Activated CD4-positive, alpha-beta T cell treated with anti-CD3 and anti-CD28 coated beads, Interleukin-2, amount 10 ng/mL, durations not matched to agents 7 days and 5 days (primary cell): ENCODE results near the gene RFPL2. TPM values are rescaled to one million over a fixed set of nuclear protein-coding genes. Genes with fewer than 3 reads are reported as not detected.
"Not testable (repeated sequence)": the region's sequence is repeated elsewhere in the genome, so short reads cannot be mapped to it uniquely, and the experiment has no call there.

Experiments used
- CTCF ChIA-PET: fragments of 350-600 bp; sonication (Branson Sonifier 250); formaldehyde crosslinking; loops from one replicate; lab custom pipeline; 2021; ENCODE audit warnings: antibody characterized with exemption; lab: Charles Lee
- POLR2A ChIA-PET: fragments of 350-600 bp; sonication (Branson Sonifier 250); formaldehyde crosslinking; loops from one replicate; lab custom pipeline; 2021; ENCODE audit warnings: antibody characterized with exemption; lab: Charles Lee
- DNase-seq: peaks from one replicate; pipeline ENCODE4 v3.0.0-alpha.2; 2020
- H3K27ac Mint-ChIP-seq: one replicate; pipeline ENCODE4 v1.8.0; 2021; ENCODE audit warnings: mild to moderate bottlenecking, moderate library complexity, mixed read lengths
- H3K27me3 Mint-ChIP-seq: one replicate; pipeline ENCODE4 v1.8.0; 2021; ENCODE audit warnings: mixed read lengths
- H3K36me3 Mint-ChIP-seq: one replicate; pipeline ENCODE4 v1.8.0; 2021; ENCODE audit warnings: low read depth, mixed read lengths
- H3K4me1 Mint-ChIP-seq: one replicate; pipeline ENCODE4 v1.8.0; 2021; ENCODE audit warnings: mixed read lengths
- H3K4me3 Mint-ChIP-seq: one replicate; pipeline ENCODE4 v1.8.0; 2021; ENCODE audit warnings: mild to moderate bottlenecking, moderate library complexity, mixed read lengths
- H3K9me3 Mint-ChIP-seq: one replicate; pipeline ENCODE4 v1.8.0; 2021; ENCODE audit warnings: mixed read lengths
- total RNA-seq, 2 experiments: library from RNA; stranded (reverse); gene quantifications; one replicate each; pipeline ENCODE4 v1.2.3, GENCODE V29; 2021

Gene RFPL2
- total RNA-seq, 2 experiments from 2014 or later = 0.30 TPM; not detected in 1

- POLR2A ChIA-PET = no interaction called here
- CTCF ChIA-PET = no interaction called here
- Mint-ChIP-seq H3K4me3 (no peak overlapping the region), H3K4me1 (no peaks in the 10 kb centered on the region), H3K36me3 (no peaks in the 10 kb centered on the region), H3K9me3 (no peaks in the 10 kb centered on the region), H3K27ac (no peak overlapping the region), H3K27me3 (peaks cover 26% of the 10 kb centered on the region)
- no peak for DNase-seq
These were observed 28.9 kb downstream of the RFPL2 start for GRCh38 chr22:32175683-32176644.

- Mint-ChIP-seq H3K9me3 (no peaks in the 10 kb centered on the region), H3K36me3 (no peaks in the 10 kb centered on the region), H3K27me3 (peaks cover 26% of the 10 kb centered on the region), H3K4me3 (no peak overlapping the region), H3K27ac (no peak overlapping the region), H3K4me1 (no peaks in the 10 kb centered on the region)
- ChIA-PET POLR2A (no interaction called here), CTCF (no interaction called here)
- no peak for DNase-seq
These were observed 29.8 kb downstream of the RFPL2 start for GRCh38 chr22:32175115-32175514.

GRCh38 chr22:32165681-32166080 is 39.2 kb downstream of the RFPL2 start:
- CTCF ChIA-PET = interaction anchor here (0.6 kb wide), 1 partner anchor 311 kb away, joined by 3 read pairs; no protein-coding TSS in a partner anchor
- no peak for DNase-seq
- POLR2A ChIA-PET = no interaction called here
- H3K27me3 Mint-ChIP-seq = peaks cover 21% of the 10 kb centered on the region
- H3K36me3 Mint-ChIP-seq = no peaks in the 10 kb centered on the region
- peaks cover 7% of the 10 kb centered on the region for H3K4me1 Mint-ChIP-seq
- no peak overlapping the region for H3K27ac Mint-ChIP-seq
- no peak overlapping the region for H3K4me3 Mint-ChIP-seq
- H3K9me3 Mint-ChIP-seq = no peaks in the 10 kb centered on the region

DNA sequence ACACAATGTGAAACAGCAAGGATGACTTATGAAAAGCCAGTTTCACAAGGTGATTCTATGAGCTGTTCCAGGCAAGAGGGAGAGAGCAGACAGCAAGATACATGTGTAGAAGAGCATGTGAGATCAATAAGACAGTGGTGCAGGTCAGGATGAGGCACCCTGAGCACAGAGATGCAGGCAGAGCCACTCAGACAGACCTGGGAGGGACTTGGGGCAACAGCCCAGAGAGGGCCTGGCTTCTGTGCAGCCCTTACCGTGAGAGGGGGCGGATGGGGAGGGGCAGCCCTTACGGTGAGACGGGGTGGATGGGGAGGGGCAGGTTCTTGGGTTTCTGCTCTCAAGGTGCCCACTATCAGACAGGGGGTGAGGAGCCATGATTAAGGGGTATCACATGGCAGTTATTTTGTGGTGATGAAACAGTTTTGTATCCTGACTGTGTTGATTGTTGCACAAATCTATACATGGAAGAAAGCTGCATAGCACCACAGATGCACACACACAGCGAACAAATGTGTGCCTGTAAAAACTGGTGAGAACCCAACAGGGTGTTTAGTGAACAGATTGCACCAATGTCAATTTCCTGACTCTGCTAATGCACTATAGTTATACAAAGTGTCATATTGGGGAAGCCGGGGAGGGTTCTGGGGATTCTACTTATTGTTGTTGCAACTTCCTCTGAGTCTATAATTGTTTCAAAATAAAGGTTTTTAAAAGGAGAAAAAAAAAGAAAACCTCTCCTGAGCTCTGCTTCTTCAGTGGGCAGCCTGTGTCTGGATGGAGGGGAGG is 40.6 kb downstream of the RFPL2 start:
- ChIA-PET CTCF (no interaction called here), POLR2A (no interaction called here)
- Mint-ChIP-seq H3K27ac (no peak overlapping the region), H3K27me3 (peaks cover 21% of the 10 kb centered on the region), H3K4me3 (no peak overlapping the region), H3K36me3 (no peaks in the 10 kb centered on the region), H3K9me3 (no peaks in the 10 kb centered on the region), H3K4me1 (peaks cover 7% of the 10 kb centered on the region)
- DNase-seq = no peak

DNA sequence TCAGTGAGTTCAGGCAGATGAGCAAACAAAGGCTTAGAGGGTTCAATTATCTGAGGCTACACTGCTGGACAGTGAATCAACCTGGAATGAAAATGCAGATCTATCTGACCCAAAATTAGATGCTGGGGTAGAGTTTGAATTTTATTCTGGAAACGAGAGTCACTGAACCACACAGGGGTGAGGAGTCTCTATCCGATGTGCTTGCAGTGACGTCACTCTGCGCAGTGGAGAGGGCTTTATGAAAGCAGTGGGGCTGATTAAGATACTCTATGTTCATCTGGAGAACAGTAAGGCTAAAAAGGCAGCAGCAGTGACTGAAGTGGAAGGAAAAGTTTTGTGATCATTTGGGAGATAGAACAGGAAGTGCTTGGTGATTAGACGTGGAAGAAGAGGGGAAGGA is 44.5 kb downstream of the RFPL2 start:
- H3K36me3 Mint-ChIP-seq, POLR2A ChIA-PET, H3K27ac Mint-ChIP-seq, H3K4me3 Mint-ChIP-seq, H3K9me3 Mint-ChIP-seq, CTCF ChIA-PET, DNase-seq, H3K4me1 Mint-ChIP-seq: not testable (repeated sequence)
- peaks cover 24% of the 10 kb centered on the region for H3K27me3 Mint-ChIP-seq

GRCh38 chr22:32158712-32159533 is 46.0 kb downstream of the RFPL2 start, which contains the start of gene C22orf42:
TSS of gene C22orf42 (minus strand) at chr22:32159303. CDS start at chr22:32159215, 88 bp downstream.
- H3K4me1 Mint-ChIP-seq = peaks cover 6% of the 10 kb centered on the region
- peaks cover 25% of the 10 kb centered on the region for H3K27me3 Mint-ChIP-seq
- DNase-seq = no peak
- CTCF ChIA-PET = no interaction called here
- H3K4me3 Mint-ChIP-seq = no peak within 1 kb of the TSS
- POLR2A ChIA-PET = no interaction called here
- H3K27ac Mint-ChIP-seq = no peak within 1 kb of the TSS
- no peaks in the 10 kb centered on the region for H3K9me3 Mint-ChIP-seq
- H3K36me3 Mint-ChIP-seq = no peaks in the 10 kb centered on the region

DNA sequence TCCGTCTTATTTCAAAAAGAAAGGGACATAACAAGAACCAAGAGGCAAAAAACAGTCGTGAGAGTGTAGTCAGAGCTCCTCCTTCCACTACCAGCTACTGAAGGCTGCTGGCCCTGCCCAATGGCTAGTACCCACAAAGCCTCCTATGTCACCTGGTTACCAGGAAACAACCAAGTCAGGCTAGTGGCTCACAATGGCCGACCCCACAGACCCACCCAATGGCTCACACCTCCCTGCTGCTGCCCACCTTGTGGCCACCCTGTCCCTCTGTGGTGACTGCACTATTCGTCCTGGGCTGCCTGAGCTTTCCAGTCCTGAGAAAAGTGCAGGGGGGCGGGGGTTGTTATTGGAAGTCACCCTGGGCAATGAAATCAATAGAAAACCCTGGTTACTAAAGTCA is 47.2 kb downstream of the RFPL2 start:
- CTCF ChIA-PET = interaction anchor here (0.8 kb wide), 1 partner anchor 16 kb away, joined by 3 read pairs; no protein-coding TSS in a partner anchor
- H3K4me3 Mint-ChIP-seq, H3K9me3 Mint-ChIP-seq, H3K36me3 Mint-ChIP-seq, DNase-seq, H3K27ac Mint-ChIP-seq, POLR2A ChIA-PET: not testable (repeated sequence)
- H3K27me3 Mint-ChIP-seq = peaks cover 18% of the 10 kb centered on the region
- H3K4me1 Mint-ChIP-seq = peaks cover 16% of the 10 kb centered on the region

DNA sequence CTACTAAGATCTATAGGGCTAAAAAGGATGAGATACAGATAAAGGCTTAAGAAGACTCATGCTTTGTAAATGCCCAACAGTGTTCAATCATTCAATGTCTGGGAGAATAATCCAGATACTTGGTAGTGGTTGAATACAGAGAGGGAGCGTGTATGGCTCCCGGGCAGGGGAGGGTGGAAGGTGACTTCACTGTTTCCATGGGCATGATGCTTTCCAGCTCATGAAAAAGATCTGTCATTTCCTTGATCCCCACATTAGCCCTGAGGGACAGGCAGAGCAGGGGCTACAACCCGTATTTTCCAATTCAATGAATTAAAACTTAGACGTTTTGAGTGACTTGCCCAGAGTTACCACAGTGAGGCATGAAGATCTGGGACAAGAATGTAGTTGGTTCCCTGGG is 50.1 kb downstream of the RFPL2 start:
- POLR2A ChIA-PET, H3K4me3 Mint-ChIP-seq, CTCF ChIA-PET, H3K27ac Mint-ChIP-seq, H3K36me3 Mint-ChIP-seq, DNase-seq, H3K9me3 Mint-ChIP-seq: not testable (repeated sequence)
- Mint-ChIP-seq H3K4me1 (peaks cover 27% of the 10 kb centered on the region), H3K27me3 (peaks cover 13% of the 10 kb centered on the region)

- H3K9me3 Mint-ChIP-seq, DNase-seq, H3K27ac Mint-ChIP-seq, H3K4me3 Mint-ChIP-seq, CTCF ChIA-PET, POLR2A ChIA-PET, H3K36me3 Mint-ChIP-seq: not testable (repeated sequence)
- Mint-ChIP-seq H3K4me1 (peaks cover 27% of the 10 kb centered on the region), H3K27me3 (peaks cover 13% of the 10 kb centered on the region)
These were observed 53.2 kb downstream of the RFPL2 start for GRCh38 chr22:32151641-32152040.

- H3K27ac Mint-ChIP-seq, H3K4me3 Mint-ChIP-seq, H3K36me3 Mint-ChIP-seq, H3K9me3 Mint-ChIP-seq, CTCF ChIA-PET, POLR2A ChIA-PET, DNase-seq: not testable (repeated sequence)
- peaks cover 27% of the 10 kb centered on the region for H3K4me1 Mint-ChIP-seq
- peaks cover 10% of the 10 kb centered on the region for H3K27me3 Mint-ChIP-seq
These were observed 54.2 kb downstream of the RFPL2 start for GRCh38 chr22:32150647-32151046.

DNA sequence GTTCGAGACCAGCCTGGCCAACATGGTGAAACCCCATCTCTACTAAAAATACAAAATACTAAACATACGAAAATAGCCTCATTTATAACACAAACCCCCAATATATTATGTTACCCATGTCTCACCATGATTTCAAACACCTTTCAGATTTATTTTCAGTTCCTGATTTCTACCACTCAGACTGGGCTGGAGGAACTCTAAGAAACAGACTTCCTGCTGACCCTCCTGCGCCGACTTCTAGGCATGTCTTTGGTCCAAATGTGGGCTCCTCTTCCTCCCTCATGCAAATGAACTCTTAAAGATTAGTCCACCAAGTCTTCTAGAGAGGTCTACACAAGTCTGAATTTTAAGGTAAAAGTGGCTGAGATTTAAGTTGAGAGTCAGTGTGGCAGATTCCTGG is 56.5 kb downstream of the RFPL2 start:
- DNase-seq, H3K36me3 Mint-ChIP-seq, H3K4me3 Mint-ChIP-seq, H3K27me3 Mint-ChIP-seq, H3K9me3 Mint-ChIP-seq, CTCF ChIA-PET, POLR2A ChIA-PET, H3K27ac Mint-ChIP-seq: not testable (repeated sequence)
- peaks cover 41% of the 10 kb centered on the region for H3K4me1 Mint-ChIP-seq

- H3K36me3 Mint-ChIP-seq, CTCF ChIA-PET, POLR2A ChIA-PET, DNase-seq, H3K9me3 Mint-ChIP-seq, H3K4me3 Mint-ChIP-seq, H3K27me3 Mint-ChIP-seq, H3K27ac Mint-ChIP-seq: not testable (repeated sequence)
- peaks cover 43% of the 10 kb centered on the region for H3K4me1 Mint-ChIP-seq
These were observed 57.7 kb downstream of the RFPL2 start for GRCh38 chr22:32147128-32147527.
